ENCODE results near the gene MAST4.

DNA sequence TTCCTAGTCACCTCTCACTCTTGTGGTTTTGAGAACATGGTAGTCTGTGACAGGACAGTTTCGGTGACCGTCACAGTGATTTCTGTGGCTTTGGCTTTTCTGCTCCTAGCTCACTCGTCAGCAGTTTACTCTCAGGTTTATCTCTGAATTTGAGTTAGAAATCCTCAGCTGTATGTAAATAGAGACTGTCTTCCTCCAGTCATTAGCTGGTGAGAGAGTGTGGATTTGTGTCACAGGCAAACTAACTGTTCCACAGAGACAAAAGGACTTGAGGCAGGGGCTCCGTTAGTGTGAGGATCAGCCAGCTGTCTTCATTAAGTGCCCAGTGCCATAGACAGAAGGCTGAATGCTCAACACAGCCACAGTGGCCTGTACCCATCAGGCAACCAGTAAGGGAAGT is 469.0 kb downstream of the MAST4 start:
- no peak for TF ChIP-seq POLR2A (IDR thresholded peaks at IDR 0.05)
- TF ChIP-seq, protein P1, sequence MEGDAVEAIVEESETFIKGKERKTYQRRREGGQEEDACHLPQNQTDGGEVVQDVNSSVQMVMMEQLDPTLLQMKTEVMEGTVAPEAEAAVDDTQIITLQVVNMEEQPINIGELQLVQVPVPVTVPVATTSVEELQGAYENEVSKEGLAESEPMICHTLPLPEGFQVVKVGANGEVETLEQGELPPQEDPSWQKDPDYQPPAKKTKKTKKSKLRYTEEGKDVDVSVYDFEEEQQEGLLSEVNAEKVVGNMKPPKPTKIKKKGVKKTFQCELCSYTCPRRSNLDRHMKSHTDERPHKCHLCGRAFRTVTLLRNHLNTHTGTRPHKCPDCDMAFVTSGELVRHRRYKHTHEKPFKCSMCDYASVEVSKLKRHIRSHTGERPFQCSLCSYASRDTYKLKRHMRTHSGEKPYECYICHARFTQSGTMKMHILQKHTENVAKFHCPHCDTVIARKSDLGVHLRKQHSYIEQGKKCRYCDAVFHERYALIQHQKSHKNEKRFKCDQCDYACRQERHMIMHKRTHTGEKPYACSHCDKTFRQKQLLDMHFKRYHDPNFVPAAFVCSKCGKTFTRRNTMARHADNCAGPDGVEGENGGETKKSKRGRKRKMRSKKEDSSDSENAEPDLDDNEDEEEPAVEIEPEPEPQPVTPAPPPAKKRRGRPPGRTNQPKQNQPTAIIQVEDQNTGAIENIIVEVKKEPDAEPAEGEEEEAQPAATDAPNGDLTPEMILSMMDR (IDR thresholded peaks at IDR 0.05): no peak
- no peak for TF ChIP-seq EP300 (IDR thresholded peaks at IDR 0.05)

All from tibial nerve (tissue), 4 donors.